Stimulated activated memory B cell treated with anti-CD40 and anti-IgM and Interleukin-4, amounts not matched to agents 10 μg/mL and 1 μg/mL and 100 μg/mL, for 72 hours (primary cell): Measurements from ENCODE around the gene PCDHGA6.
"Not testable (repeated sequence)": the region's sequence is repeated elsewhere in the genome, so short reads cannot be mapped to it uniquely, and the experiment has no call there.

ENCODE experiments used
- ATAC-seq: fragments of 150-1000 bp; cut with Tn5 transposase; 2 replicates; pipeline ENCODE4 v1.10.0; 2021
- H3K27ac Mint-ChIP-seq: one replicate; pipeline ENCODE4 v1.8.0; 2022; ENCODE audit warnings: mild to moderate bottlenecking, mixed read lengths
- H3K27me3 Mint-ChIP-seq: one replicate; pipeline ENCODE4 v1.8.0; 2022; ENCODE audit warnings: mixed read lengths
- H3K36me3 Mint-ChIP-seq: one replicate; pipeline ENCODE4 v1.8.0; 2022; ENCODE audit warnings: mixed read lengths
- H3K4me1 Mint-ChIP-seq: one replicate; pipeline ENCODE4 v1.8.0; 2022; ENCODE audit warnings: mixed read lengths
- H3K4me3 Mint-ChIP-seq: one replicate; pipeline ENCODE4 v1.8.0; 2022; ENCODE audit warnings: mild to moderate bottlenecking, moderate library complexity, mixed read lengths
- H3K9me3 Mint-ChIP-seq: one replicate; pipeline ENCODE4 v1.8.0; 2022; ENCODE audit warnings: mixed read lengths

Gene PCDHGA6

DNA sequence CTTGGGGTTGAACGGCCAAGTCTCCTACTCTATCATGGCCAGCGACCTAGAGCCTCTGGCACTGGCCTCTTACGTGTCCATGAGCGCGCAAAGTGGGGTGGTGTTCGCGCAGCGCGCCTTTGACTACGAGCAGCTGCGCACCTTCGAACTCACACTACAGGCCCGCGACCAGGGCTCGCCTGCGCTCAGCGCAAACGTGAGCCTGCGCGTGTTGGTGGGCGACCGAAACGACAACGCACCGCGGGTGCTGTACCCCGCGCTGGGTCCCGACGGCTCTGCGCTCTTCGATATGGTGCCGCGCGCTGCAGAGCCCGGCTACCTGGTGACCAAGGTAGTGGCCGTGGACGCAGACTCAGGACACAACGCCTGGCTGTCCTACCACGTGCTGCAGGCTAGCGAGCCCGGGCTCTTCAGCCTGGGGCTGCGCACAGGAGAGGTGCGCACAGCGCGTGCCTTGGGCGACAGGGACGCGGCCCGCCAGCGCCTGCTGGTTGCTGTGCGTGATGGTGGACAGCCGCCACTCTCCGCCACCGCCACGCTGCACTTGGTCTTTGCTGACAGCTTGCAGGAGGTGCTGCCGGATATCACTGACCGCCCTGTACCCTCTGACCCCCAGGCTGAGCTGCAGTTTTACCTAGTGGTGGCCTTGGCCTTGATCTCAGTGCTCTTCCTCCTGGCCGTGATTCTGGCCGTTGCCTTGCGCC, 26.0 kb downstream of the PCDHGA6 start:
- H3K27me3 Mint-ChIP-seq = peaks cover 80% of the 10 kb centered on the region
- H3K4me3 Mint-ChIP-seq = peak overlapping the region; percentile 32
- H3K36me3 Mint-ChIP-seq = peaks cover 6% of the 10 kb centered on the region
- no peak overlapping the region for H3K27ac Mint-ChIP-seq
- H3K9me3 Mint-ChIP-seq = peaks cover 3% of the 10 kb centered on the region
- no peak for ATAC-seq
- H3K4me1 Mint-ChIP-seq = no peaks in the 10 kb centered on the region

DNA sequence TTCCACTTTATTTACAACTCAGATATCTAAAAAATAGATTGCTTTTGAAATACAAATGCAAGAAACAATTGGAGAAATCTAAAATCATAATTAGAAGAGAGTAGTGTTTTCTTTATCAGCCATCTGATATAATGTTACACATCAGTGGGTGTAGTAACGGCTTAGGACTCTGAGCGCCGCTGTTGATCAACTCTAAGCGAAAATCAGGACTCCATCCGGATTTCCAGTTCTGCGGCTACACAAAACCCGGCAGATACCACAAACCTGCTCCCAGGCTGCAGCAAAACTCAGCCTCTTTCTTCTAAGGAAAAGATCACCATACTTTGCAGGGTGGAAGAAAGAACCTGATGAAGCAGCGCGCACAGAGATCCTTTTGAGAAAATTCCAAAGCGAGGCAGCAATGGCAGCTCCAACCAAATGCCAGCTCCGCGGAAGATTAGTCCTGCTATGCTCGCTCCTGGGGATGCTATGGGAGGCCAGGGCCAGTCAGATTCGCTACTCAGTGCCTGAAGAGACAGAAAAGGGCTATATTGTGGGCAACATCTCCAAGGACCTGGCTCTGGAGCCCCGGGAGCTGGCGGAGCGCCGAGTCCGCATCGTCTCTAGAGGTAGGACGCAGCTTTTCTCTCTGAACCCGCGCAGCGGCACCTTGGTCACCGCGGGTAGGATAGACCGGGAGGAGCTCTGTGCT, 29.0 kb downstream of the PCDHGA6 start, which contains the start of gene PCDHGA9:
TSS of gene PCDHGA9 (plus strand) at position 226 of the 691 bp plus-strand sequence. CDS start at position 401, 175 bp downstream.
- peaks cover 77% of the 10 kb centered on the region for H3K27me3 Mint-ChIP-seq
- ATAC-seq = no peak
- H3K4me3 Mint-ChIP-seq = peak within 1 kb of the TSS; percentile 60
- peaks cover 6% of the 10 kb centered on the region for H3K9me3 Mint-ChIP-seq
- peaks cover 6% of the 10 kb centered on the region for H3K36me3 Mint-ChIP-seq
- no peaks in the 10 kb centered on the region for H3K4me1 Mint-ChIP-seq
- H3K27ac Mint-ChIP-seq = no peak within 1 kb of the TSS

DNA sequence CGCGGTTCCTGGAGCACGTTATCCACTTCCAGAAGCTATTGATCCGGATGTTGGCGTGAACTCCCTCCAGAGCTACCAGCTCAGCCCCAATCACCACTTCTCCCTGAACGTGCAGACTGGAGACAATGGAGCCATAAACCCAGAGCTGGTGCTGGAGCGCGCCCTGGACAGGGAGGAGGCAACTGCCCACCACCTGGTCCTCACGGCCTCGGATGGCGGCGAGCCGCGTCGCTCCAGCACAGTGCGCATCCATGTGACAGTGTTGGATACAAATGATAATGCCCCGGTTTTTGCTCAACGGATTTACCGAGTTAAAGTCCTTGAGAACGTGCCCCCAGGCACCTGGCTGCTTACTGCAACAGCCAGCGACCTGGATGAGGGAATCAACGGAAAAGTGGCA, 29.7 kb downstream of the PCDHGA6 start:
- Mint-ChIP-seq H3K4me1 (no peaks in the 10 kb centered on the region), H3K36me3 (peaks cover 6% of the 10 kb centered on the region), H3K27ac (no peak overlapping the region), H3K4me3 (no peak overlapping the region), H3K9me3 (peaks cover 9% of the 10 kb centered on the region), H3K27me3 (peaks cover 84% of the 10 kb centered on the region)
- no peak for ATAC-seq

DNA sequence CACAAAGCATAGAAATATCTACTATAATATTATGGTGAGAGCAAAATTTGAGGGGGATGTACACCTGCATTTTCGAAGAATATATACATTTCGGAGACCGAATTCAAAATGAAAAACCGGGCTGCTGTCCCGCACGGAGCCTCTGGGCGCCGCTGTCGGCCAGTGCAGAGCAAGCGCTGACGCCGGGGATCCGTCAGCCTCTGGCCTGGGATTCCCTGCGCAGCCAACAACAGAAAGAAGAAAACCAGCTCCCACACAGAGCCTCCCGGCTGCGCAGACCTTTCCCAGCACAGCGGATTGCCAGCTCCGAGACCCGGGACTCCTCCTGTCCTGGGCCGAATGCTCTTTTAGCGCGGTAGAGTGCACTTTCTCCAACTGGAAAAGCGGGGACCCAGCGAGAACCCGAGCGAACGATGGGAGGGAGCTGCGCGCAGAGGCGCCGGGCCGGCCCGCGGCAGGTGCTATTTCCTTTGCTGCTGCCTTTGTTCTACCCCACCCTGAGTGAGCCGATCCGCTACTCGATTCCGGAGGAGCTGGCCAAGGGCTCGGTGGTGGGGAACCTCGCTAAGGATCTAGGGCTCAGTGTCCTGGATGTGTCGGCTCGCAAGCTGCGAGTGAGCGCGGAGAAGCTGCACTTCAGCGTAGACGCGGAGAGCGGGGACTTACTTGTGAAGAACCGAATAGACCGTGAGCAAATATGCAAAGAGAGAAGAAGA, 34.3 kb downstream of the PCDHGA6 start, which contains the start of gene PCDHGB6:
TSS of gene PCDHGB6 (plus strand) at position 232 of the 716 bp plus-strand sequence. CDS start at position 414, 182 bp downstream.
- not testable (repeated sequence) for ATAC-seq, H3K27ac Mint-ChIP-seq, H3K36me3 Mint-ChIP-seq, H3K4me1 Mint-ChIP-seq
- Mint-ChIP-seq H3K27me3 (peaks cover 73% of the 10 kb centered on the region), H3K4me3 (peak within 1 kb of the TSS; percentile 64), H3K9me3 (peaks cover 15% of the 10 kb centered on the region)

DNA sequence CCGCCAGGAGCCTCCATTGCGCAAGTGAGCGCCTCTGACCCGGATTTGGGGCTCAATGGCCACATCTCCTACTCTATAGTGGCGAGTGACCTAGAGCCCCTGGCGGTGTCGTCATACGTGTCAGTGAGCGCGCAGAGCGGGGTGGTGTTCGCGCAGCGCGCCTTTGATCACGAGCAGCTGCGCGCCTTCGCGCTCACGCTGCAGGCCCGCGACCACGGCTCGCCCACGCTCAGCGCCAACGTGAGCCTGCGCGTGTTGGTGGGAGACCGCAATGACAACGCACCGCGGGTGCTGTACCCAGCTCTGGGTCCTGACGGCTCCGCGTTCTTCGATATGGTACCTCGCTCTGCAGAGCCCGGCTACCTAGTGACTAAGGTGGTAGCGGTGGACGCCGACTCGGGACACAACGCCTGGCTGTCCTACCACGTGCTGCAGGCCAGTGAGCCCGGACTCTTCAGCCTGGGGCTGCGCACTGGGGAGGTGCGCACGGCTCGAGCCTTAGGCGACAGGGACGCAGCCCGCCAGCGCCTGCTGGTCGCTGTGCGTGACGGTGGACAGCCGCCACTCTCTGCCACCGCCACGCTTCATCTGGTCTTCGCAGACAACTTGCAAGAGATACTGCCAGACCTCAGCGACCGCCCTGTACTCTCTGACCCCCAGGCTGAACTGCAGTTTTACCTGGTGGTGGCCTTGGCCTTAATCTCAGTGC, 36.1 kb downstream of the PCDHGA6 start:
- Mint-ChIP-seq H3K36me3 (peaks cover 12% of the 10 kb centered on the region), H3K27me3 (peaks cover 73% of the 10 kb centered on the region), H3K4me1 (peaks cover 20% of the 10 kb centered on the region), H3K27ac (no peak overlapping the region), H3K4me3 (no peak overlapping the region), H3K9me3 (peaks cover 15% of the 10 kb centered on the region)
- no peak for ATAC-seq

- no peak for ATAC-seq
- no peak overlapping the region for H3K27ac Mint-ChIP-seq
- peaks cover 20% of the 10 kb centered on the region for H3K4me1 Mint-ChIP-seq
- peaks cover 74% of the 10 kb centered on the region for H3K27me3 Mint-ChIP-seq
- no peak overlapping the region for H3K4me3 Mint-ChIP-seq
- H3K36me3 Mint-ChIP-seq = peaks cover 12% of the 10 kb centered on the region
- peaks cover 12% of the 10 kb centered on the region for H3K9me3 Mint-ChIP-seq
Measured at GRCh38 chr5:141411575-141411974, 37.9 kb downstream of the PCDHGA6 start.

DNA sequence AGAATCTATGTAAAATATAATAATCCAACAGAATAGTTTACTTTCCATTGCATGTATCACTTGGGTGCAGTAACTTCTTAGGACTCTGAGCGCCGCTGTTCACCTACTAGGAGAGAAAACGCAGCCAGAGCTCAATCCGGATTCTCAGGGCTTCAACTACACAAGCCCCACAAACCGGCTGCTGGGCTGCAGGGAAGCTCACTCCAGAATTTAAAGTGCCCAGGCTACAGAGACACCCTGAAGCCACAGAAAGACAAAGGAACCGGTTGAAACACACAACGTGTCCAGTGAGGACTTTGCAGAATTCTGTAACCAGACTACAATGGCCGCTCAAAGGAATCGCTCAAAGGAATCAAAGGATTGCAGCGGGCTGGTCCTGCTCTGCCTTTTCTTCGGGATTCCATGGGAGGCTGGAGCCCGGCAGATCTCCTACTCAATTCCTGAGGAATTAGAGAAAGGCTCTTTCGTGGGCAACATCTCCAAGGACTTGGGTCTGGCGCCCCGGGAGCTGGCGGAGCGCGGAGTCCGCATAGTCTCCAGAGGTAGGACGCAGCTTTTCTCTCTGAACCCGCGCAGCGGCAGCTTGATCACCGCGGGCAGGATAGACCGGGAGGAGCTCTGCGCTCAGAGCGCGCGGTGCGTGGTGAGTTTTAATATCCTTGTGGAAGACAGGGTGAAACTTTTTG, 39.3 kb downstream of the PCDHGA6 start, which contains the start of gene PCDHGA10:
TSS of gene PCDHGA10 (plus strand) at position 134 of the 686 bp plus-strand sequence. CDS start at position 323, 189 bp downstream.
- Mint-ChIP-seq H3K9me3 (peaks cover 14% of the 10 kb centered on the region), H3K27me3 (peaks cover 76% of the 10 kb centered on the region), H3K4me1 (peaks cover 24% of the 10 kb centered on the region), H3K4me3 (peak within 1 kb of the TSS; percentile 83), H3K27ac (peak within 1 kb of the TSS; percentile 47), H3K36me3 (peaks cover 12% of the 10 kb centered on the region)
- peak; percentile 68 for ATAC-seq

DNA sequence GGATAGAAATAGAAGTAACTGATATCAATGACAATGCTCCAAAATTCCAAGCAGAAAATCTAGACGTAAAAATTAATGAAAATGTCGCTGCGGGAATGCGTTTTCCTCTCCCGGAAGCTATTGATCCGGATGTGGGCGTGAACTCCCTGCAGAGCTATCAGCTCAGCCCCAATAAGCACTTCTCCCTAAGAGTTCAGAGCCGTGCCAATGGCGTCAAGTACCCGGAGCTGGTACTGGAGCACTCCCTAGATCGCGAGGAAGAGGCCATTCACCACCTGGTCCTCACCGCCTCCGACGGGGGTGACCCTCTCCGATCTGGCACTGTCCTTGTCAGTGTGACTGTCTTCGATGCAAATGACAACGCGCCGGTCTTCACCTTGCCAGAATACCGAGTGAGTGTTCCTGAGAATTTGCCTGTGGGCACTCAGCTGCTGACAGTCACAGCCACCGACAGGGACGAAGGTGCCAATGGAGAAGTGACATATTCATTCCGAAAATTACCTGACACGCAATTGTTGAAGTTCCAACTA, 39.9 kb downstream of the PCDHGA6 start:
- Mint-ChIP-seq H3K27ac (peak overlapping the region; percentile 47), H3K36me3 (peaks cover 12% of the 10 kb centered on the region), H3K9me3 (peaks cover 14% of the 10 kb centered on the region), H3K4me3 (peak overlapping the region; percentile 83), H3K4me1 (peaks cover 25% of the 10 kb centered on the region), H3K27me3 (peaks cover 76% of the 10 kb centered on the region)
- ATAC-seq = no peak

- H3K4me3 Mint-ChIP-seq = peak overlapping the region; percentile 47
- peaks cover 70% of the 10 kb centered on the region for H3K27me3 Mint-ChIP-seq
- not testable (repeated sequence) for ATAC-seq, H3K27ac Mint-ChIP-seq
- H3K36me3 Mint-ChIP-seq = peaks cover 12% of the 10 kb centered on the region
- H3K9me3 Mint-ChIP-seq = peaks cover 11% of the 10 kb centered on the region
- H3K4me1 Mint-ChIP-seq = peaks cover 25% of the 10 kb centered on the region
Measured at GRCh38 chr5:141414548-141415274, 41.0 kb downstream of the PCDHGA6 start.

GRCh38 chr5:141415275-141415618, 41.6 kb downstream of the PCDHGA6 start:
- H3K9me3 Mint-ChIP-seq, ATAC-seq, H3K27ac Mint-ChIP-seq, H3K36me3 Mint-ChIP-seq: not testable (repeated sequence)
- Mint-ChIP-seq H3K27me3 (peaks cover 64% of the 10 kb centered on the region), H3K4me3 (peak overlapping the region; percentile 47), H3K4me1 (peaks cover 25% of the 10 kb centered on the region)

DNA sequence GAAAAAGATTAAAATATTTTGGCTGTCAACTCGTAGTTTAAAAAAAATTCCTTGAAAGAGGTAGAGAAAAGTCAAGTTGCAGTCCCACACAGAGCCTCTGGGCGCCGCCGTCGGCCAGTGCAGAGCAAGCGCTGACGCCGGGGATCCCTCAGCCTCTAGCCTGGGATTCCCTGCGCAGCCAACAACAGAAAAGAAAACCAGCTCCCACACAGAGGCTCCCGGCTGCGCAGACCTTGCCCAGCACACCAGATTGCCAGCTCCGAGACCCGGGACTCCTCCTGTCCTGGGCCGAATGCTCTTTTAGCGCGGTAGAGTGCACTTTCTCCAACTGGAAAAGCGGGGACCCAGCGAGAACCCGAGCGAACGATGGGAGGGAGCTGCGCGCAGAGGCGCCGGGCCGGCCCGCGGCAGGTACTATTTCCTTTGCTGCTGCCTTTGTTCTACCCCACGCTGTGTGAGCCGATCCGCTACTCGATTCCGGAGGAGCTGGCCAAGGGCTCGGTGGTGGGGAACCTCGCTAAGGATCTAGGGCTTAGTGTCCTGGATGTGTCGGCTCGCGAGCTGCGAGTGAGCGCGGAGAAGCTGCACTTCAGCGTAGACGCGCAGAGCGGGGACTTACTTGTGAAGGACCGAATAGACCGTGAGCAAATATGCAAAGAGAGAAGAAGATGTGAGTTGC, 43.9 kb downstream of the PCDHGA6 start, which contains the start of gene PCDHGB7:
TSS of gene PCDHGB7 (plus strand) at position 184 of the 679 bp plus-strand sequence. CDS start at position 367, 183 bp downstream.
- not testable (repeated sequence) for ATAC-seq, H3K27ac Mint-ChIP-seq, H3K36me3 Mint-ChIP-seq
- H3K4me3 Mint-ChIP-seq = peak within 1 kb of the TSS; percentile 75
- peaks cover 32% of the 10 kb centered on the region for H3K4me1 Mint-ChIP-seq
- H3K27me3 Mint-ChIP-seq = peaks cover 78% of the 10 kb centered on the region
- H3K9me3 Mint-ChIP-seq = peaks cover 10% of the 10 kb centered on the region

- no peaks in the 10 kb centered on the region for H3K36me3 Mint-ChIP-seq
- peaks cover 17% of the 10 kb centered on the region for H3K4me1 Mint-ChIP-seq
- H3K4me3 Mint-ChIP-seq = no peak overlapping the region
- H3K9me3 Mint-ChIP-seq = peaks cover 13% of the 10 kb centered on the region
- peaks cover 78% of the 10 kb centered on the region for H3K27me3 Mint-ChIP-seq
- H3K27ac Mint-ChIP-seq = no peak overlapping the region
- ATAC-seq = no peak
Measured at GRCh38 chr5:141419074-141419880, 45.6 kb downstream of the PCDHGA6 start.
